Fibroblast of skin of back (primary cell): ENCODE data around the gene LRMDA.

Source experiments
- DNase-seq: peaks from one replicate; pipeline ENCODE4 v3.0.0-alpha.2; 2013

The LRMDA gene

GRCh38 chr10:76298329-76298728 is 866.9 kb downstream of the LRMDA start:
- no peak for DNase-seq

DNA sequence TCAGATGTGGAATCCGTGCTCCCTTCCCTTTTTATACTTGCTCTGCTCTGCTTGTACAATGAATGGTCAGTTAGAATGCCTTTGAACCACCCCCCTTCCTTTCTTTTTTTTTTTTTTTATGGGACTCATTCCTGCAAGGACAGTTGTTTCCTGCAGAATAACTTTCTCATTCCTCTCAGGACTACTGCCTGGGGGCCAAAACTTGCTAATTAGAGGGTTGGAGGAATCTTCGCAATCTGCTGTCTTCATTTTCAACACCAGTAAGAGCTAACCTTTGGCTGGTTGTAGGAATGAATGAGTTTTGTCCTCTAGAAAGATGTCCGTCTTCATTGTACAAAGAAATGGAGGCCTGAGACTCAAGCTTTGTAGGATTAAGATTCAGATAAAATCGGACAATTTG is 868.1 kb downstream of the LRMDA start:
- no peak for DNase-seq

- no peak for DNase-seq
These were observed 869.8 kb downstream of the LRMDA start for GRCh38 chr10:76301211-76301610.

GRCh38 chr10:76301950-76302349 is 870.5 kb downstream of the LRMDA start:
- DNase-seq, result no peak

DNA sequence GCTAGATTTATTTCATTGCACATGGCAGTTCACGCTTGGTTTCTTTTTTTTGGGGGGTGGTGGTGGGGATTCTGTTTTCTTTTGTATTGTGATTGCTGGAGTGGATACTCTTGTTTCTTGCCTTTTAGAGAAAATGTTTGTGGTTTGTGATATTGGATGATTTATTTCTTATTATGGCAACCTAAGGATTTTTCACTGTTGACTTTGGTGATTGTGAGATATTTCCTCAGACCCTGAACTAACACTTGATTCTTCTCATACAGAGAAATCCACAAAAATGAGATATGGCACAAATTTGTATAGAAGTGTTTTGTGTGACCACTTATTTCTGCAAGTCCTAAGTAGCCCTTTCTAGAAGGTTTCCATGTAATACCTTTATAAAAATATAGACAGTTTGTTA is 871.1 kb downstream of the LRMDA start:
- peak; percentile 55 for DNase-seq

- DNase-seq, result no peak
These were observed 871.7 kb downstream of the LRMDA start for GRCh38 chr10:76302961-76303630.

GRCh38 chr10:76303682-76304316 is 872.4 kb downstream of the LRMDA start:
- peak; percentile 82 for DNase-seq

- DNase-seq, result no peak
These were observed 874.6 kb downstream of the LRMDA start for GRCh38 chr10:76305930-76306615.

- peak; percentile 43 for DNase-seq
These were observed 875.4 kb downstream of the LRMDA start for GRCh38 chr10:76306856-76307255.

DNA sequence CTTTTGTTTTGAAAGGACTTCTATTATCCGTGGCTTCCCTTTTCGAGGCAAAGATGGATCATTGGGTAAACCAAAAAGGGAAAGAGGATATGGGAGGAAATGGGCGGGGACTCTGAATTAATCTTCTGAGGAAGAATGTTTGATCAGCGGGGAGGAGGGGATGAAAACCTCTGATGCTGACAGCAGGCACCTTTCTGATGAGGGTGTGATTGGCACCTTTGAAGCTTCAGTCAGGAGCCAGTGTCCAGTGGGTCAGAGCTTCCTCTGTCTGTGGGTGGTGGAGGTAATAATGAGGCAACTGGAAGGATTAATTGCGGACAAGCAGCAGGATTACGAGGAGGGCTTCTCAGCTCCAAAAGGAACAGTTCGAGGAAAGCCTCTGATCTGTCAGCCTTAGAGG is 877.6 kb downstream of the LRMDA start:
- no peak for DNase-seq

- peak; percentile 33 for DNase-seq
These were observed 878.5 kb downstream of the LRMDA start for GRCh38 chr10:76309741-76310587.

DNA sequence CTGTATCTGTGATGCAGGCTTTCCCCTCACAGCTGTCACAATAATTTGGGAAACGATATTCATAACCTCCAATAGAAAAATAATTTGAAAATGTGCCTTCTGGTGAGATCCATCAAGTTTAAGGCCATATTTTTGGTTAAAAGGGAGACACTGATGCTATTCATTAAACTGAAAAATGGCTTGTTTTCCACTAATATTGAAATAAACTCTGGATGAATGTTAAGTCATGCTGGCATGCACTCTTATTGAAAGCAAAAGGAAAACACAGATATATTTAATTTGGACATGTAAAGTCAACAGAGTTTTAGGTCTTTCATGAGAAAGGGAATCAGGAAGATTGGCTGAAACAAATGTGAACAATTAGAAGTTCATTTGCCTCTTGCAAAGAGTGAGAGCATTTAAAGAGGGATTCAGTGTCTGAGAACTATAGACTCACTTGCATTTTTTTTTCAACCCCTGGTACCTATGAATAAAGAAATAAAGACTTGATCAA is 879.2 kb downstream of the LRMDA start:
- DNase-seq, result no peak

DNA sequence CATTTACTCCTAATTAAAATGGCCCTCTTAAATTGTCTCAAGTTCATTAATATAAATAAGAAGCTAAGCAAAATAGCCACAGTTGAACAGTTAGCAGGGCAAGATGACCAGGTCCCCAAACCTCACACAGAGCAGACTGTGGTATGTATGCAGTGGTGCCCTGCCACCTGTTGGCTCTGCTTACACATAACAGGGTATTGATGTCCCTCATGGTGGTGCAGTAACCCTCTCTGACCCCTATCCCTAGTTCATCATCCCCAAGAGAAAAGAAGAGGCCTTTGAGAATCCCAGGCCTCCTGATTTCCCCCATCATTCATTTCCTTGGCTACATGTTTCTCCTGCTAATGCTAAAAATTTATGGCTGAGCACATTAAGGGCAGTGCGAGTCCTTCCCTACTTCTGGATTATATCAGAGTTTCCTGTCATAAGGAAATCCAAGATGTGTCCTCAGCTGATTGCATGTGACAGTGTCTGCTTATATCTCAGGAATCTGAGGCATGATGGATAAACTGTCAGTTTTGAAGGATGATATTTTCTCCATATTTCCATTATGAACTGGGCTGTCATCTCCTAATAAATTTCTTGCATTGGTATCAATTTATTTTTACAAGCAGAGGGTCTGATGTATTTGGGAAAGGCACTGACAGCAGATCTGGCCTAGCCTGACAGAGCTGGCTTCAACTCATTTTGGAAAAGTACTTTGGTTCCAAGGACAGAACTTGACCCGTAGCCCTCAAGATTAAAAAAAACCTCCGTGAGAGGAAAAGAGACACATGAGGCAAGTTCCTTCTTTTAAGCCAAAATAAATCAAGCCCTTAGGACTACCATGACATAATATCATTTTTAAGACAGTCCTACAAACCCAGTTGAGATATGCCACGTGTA is 880.6 kb downstream of the LRMDA start:
- peak; percentile 34 for DNase-seq

- no peak for DNase-seq
These were observed 883.8 kb downstream of the LRMDA start for GRCh38 chr10:76315240-76315639.

DNA sequence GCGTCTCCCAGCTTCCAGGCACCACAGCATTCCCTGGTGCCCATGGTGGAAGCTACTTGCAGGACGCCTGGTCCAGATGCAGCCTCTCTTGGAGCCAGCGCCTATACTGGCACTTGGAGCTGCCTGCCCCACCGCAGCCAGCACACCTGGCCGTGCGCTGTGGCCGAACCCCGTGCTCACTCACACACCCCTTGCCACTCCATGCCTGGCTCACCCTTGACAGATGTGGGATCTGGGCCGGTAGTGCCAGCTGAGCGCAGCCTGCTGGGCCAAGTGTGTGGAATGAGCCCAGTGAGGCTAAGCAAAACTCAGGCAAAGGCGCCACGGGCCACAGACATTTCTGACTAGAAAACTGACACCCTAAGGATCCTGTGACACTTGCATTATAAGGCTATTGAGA is 884.8 kb downstream of the LRMDA start:
- no peak for DNase-seq

DNA sequence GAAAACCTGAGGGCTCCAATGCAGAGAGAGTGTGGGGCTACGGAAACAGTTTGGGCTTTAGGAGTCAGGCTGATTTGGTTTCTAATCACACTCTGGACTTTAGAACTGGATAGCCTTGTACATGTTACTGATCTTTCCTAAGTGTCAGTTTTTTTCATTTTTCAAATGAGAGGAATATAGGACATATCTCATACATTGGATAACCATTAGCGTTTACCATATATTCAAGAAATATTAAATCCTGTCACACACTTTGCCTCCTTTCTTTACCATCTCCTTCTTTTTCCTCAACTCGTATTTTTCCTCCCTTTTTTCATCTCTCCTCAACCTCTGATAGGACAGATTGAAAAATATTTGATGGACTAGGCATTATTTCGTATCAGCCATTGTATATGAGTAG is 885.7 kb downstream of the LRMDA start:
- no peak for DNase-seq

DNA sequence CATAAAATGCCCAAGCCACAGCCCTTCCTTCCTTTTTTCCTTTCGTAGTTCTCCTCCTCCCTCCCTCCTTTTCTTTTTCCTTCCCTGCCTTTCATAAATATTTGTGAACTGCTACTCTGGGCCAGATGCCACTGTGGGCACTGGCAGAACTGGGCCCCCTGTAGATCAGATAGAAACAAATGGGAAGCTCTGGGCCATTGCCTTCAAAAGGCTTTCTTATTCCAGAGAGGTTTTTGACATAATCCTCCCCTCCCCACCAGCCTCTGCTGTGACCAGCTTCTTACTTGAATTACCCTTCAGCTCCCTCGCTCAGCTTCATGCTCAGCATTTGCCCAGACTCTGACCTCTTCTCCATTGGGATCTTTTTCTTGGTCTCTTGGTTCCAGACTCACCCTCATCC is 886.8 kb downstream of the LRMDA start:
- no peak for DNase-seq

GRCh38 chr10:76319661-76320060 is 888.2 kb downstream of the LRMDA start:
- no peak for DNase-seq

GRCh38 chr10:76324283-76324682 is 892.9 kb downstream of the LRMDA start:
- no peak for DNase-seq

GRCh38 chr10:76327441-76327840 is 896.0 kb downstream of the LRMDA start:
- no peak for DNase-seq

DNA sequence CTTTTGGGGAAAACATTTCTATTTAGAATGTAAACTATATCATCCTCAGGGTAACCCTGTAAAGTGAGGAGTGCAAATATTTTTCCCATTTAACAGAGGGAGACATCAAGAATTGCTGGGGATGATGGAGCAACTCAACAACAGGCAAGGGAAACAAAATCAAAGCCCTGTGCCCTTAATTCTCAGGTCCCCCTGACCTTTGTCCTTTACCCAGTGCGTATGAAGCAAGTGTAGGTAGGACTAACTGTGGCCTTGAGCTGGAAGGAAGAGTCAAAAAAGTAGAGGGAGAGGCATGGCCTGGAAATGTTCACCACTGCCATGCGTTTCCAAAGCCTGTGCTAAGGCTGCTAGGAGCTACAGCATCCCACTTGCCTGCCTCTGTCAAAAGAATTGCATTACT is 896.9 kb downstream of the LRMDA start:
- DNase-seq, result no peak
